ENCODE results near the gene SAMD13.

Gene SAMD13

DNA sequence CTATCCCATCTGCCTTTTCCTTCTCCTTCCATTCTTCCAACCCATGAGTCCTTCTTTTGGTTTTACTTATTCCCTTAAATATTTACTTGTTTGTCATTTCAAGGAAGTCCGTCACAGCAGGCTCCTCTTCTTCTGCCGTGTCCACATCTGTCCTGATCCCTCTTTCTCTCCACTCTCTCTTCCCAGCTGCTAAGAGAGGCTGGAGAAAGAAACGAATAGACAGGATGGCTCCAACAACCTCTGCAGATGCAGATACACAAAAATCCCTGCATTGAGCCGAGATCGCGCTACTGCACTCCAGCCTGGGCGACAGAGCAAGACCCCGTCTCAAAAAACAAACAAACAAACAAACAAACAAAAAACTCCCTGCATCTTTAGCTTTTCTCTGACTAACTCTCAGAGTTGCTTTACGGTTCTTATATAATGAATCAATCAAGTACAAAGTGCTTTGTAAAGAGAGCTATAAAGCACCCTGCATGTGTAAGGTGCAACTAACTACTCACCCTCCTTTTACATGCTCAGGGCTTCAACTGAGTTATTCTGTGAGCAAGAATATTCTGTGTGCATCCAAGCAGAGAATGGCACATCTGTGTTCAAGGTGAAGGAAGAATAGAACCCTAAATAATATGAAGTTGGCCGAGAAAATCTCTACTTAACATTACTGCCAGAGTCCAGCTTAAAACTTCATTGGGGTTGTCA is 3.8 kb upstream of the SAMD13 start:
- Histone ChIP-seq H3K27me3 (replicated peaks; ENCODE audit: control insufficient read depth, insufficient read depth, low read length) (no peaks in the 10 kb centered on the region), H3K4me3 (replicated peaks; ENCODE audit: low read depth, low read length) (peak overlapping the region; percentile 91; the same call in 1 of the 2 replicates), H3K36me3 (ENCODE audit: control insufficient read depth, insufficient read depth, low read length) (no peaks in the 10 kb centered on the region)
- DNase-seq (ENCODE audit: extremely low read depth, insufficient read length) = no peak
- TF ChIP-seq, protein P1, sequence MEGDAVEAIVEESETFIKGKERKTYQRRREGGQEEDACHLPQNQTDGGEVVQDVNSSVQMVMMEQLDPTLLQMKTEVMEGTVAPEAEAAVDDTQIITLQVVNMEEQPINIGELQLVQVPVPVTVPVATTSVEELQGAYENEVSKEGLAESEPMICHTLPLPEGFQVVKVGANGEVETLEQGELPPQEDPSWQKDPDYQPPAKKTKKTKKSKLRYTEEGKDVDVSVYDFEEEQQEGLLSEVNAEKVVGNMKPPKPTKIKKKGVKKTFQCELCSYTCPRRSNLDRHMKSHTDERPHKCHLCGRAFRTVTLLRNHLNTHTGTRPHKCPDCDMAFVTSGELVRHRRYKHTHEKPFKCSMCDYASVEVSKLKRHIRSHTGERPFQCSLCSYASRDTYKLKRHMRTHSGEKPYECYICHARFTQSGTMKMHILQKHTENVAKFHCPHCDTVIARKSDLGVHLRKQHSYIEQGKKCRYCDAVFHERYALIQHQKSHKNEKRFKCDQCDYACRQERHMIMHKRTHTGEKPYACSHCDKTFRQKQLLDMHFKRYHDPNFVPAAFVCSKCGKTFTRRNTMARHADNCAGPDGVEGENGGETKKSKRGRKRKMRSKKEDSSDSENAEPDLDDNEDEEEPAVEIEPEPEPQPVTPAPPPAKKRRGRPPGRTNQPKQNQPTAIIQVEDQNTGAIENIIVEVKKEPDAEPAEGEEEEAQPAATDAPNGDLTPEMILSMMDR (IDR thresholded peaks at IDR 0.05; ENCODE audit: insufficient read depth, low read length, poor library complexity, severe bottlenecking) = no peak

DNA sequence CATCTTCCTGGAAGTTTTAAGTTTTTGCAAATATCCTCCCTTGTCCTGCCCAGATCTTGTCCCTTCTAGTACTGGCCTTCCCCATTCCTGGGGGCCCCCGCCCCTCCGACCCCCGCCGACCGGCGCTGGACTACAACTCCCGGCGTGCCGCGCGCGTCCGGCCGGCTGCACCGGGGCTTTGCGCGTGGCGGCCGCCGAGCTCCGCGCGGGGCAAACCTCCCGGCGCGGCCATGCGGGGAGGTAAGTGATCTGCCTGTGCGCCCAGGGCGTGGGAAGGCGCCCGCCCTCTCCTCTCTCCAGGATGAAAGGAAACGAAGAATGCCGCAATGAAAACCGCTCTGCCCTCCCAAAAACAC is 3.2 kb upstream of the SAMD13 start:
- peak overlapping the region; percentile 91 for H3K4me3 ChIP-seq (replicated peaks; ENCODE audit: low read depth, low read length)
- no peaks in the 10 kb centered on the region for H3K36me3 ChIP-seq (ENCODE audit: control insufficient read depth, insufficient read depth, low read length)
- peak; percentile 71 for DNase-seq (ENCODE audit: extremely low read depth, insufficient read length)
- TF ChIP-seq, protein P1 (IDR thresholded peaks at IDR 0.05; ENCODE audit: insufficient read depth, low read length, poor library complexity, severe bottlenecking) = no peak
- H3K27me3 ChIP-seq (replicated peaks; ENCODE audit: control insufficient read depth, insufficient read depth, low read length) = no peaks in the 10 kb centered on the region

GRCh38 chr1:84298684-84299535 is 2.6 kb upstream of the SAMD13 start:
- H3K4me3 ChIP-seq (replicated peaks; ENCODE audit: low read depth, low read length) = peak overlapping the region; percentile 91
- peak; percentile 55 for DNase-seq (ENCODE audit: extremely low read depth, insufficient read length)
- no peaks in the 10 kb centered on the region for H3K36me3 ChIP-seq (ENCODE audit: control insufficient read depth, insufficient read depth, low read length)
- TF ChIP-seq, protein P1 (IDR thresholded peaks at IDR 0.05; ENCODE audit: insufficient read depth, low read length, poor library complexity, severe bottlenecking) = no peak
- H3K27me3 ChIP-seq (replicated peaks; ENCODE audit: control insufficient read depth, insufficient read depth, low read length) = no peaks in the 10 kb centered on the region

GRCh38 chr1:84299536-84300170 is 1.9 kb upstream of the SAMD13 start:
- TF ChIP-seq, protein P1 (IDR thresholded peaks at IDR 0.05; ENCODE audit: insufficient read depth, low read length, poor library complexity, severe bottlenecking) = no peak
- H3K36me3 ChIP-seq (ENCODE audit: control insufficient read depth, insufficient read depth, low read length) = no peaks in the 10 kb centered on the region
- no peaks in the 10 kb centered on the region for H3K27me3 ChIP-seq (replicated peaks; ENCODE audit: control insufficient read depth, insufficient read depth, low read length)
- no peak for DNase-seq (ENCODE audit: extremely low read depth, insufficient read length)
- peak overlapping the region; percentile 91 for H3K4me3 ChIP-seq (replicated peaks; ENCODE audit: low read depth, low read length)

DNA sequence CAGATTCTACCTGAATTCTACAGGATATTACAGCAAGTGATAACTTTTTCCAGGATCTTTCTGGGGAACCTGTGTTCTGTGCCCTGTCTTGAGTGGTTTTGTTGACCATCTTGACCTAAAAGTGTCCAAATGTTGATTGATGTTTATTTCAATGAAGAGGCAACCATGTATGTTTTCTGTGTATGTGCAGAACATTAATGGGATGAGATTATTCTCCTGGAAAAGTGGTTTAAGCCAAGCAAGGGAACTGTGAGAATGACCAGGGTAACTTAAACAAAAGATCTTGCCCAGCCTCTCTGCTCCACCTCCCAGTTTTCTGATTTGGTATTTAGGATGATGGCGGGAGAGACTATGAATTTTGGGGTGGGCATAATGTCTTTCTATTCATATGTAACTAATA is 1.0 kb upstream of the SAMD13 start:
- H3K27me3 ChIP-seq (replicated peaks; ENCODE audit: control insufficient read depth, insufficient read depth, low read length) = no peaks in the 10 kb centered on the region
- TF ChIP-seq, protein P1 (IDR thresholded peaks at IDR 0.05; ENCODE audit: insufficient read depth, low read length, poor library complexity, severe bottlenecking) = no peak
- no peaks in the 10 kb centered on the region for H3K36me3 ChIP-seq (ENCODE audit: control insufficient read depth, insufficient read depth, low read length)
- H3K4me3 ChIP-seq (replicated peaks; ENCODE audit: low read depth, low read length) = no peak overlapping the region
- no peak for DNase-seq (ENCODE audit: extremely low read depth, insufficient read length)

Measured in GM06990 (cell line).